GM23248 (cell line): ENCODE results near the gene OR2K2.

Experiments
- EZH2 ChIP-seq: fragments of 200-600 bp; sonication (generic); IDR thresholded peaks from 2 replicates; pipeline ENCODE4 v1.6.1; 2018; ENCODE audit warnings: antibody characterized with exemption, mild to moderate bottlenecking; ENCODE audit not compliant: insufficient read depth, poor library complexity, severe bottlenecking
- EZH2phosphoT487 ChIP-seq: fragments of 200-600 bp; sonication (generic); IDR thresholded peaks from 2 replicates; pipeline ENCODE4 v1.6.1; 2018; ENCODE audit warnings: antibody characterized with exemption, moderate library complexity, mild to moderate bottlenecking, low read depth; ENCODE audit not compliant: insufficient read depth

DNA sequence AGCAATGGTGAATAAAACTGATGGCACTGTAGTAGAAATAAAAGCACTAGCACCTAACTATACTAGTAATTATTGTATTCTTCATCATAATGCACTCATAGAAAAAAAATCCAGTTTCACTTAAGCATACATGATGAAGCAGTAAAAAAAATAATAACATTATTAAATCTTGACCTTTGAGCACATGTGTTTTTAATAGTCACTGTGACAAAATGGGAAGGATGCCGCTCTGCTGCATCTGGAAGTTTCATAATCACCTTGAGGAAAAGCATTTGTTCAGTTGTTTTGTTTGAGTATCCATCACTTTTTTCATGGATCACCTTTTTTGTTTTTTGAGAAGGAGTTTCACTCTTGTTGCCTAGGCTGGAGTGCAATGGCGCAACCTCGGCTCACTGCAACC lies 13.2 kb downstream of the OR2K2 start:
- TF ChIP-seq EZH2phosphoT487 (no peak), EZH2 (no peak)
